Activated CD4-positive, CD25-positive, alpha-beta regulatory T cell treated with anti-CD3 and anti-CD28 coated beads, Interleukin-2, amount 50 U/mL, for 72 hours (primary cell): ENCODE results near the gene SVEP1.
"Not testable (repeated sequence)": the region's sequence is repeated elsewhere in the genome, so short reads cannot be mapped to it uniquely, and the experiment has no call there.

Experiments used
- DNase-seq: peaks from one replicate; pipeline ENCODE4 v3.0.0; 2021

Gene SVEP1

DNA sequence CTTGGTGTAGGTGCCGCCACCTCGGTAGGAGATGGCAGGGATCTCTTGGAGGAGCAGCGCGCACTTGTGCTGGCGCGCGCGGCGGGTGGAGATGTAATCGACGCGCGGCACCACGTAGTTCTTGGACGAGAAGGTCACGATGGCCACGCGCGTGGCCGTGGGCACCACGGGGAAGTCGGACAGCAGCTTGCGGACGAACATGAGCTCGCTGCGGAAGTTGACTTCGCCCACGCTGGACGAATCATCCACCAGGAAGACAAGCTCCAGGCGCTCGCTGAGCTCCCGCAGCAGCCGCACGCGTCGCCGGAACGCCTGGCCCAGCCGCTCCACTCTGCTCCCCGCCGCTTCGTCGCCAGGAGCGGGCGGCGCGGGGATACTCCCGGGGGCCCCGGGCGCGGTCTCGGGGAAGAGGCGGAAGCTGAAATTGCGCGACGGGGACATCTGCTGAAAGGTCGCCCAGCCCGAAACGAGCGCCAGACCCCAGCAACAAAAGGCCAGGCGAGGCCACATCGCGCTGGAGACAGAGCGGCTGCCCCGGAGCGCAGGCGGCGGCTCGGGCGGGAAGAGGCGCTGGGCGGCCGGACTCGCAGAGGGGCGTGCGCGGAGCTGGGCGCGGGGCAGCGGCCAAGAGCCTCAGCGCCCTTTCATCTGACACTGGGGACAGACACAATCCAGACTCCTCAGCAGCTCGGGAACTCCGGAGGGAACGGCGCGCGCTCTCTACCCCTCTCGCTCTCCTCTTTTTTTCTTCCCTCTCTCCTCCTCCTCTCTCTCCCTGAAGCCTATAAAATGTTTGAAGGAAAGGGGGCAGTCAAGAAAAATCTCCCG, at the start of gene SVEP1:
Gene SVEP1, minus strand, starts transcription at position 708 of the 828 bp plus-strand sequence. Its CDS starts 198 bp downstream, at position 510.
- no peak for DNase-seq

DNA sequence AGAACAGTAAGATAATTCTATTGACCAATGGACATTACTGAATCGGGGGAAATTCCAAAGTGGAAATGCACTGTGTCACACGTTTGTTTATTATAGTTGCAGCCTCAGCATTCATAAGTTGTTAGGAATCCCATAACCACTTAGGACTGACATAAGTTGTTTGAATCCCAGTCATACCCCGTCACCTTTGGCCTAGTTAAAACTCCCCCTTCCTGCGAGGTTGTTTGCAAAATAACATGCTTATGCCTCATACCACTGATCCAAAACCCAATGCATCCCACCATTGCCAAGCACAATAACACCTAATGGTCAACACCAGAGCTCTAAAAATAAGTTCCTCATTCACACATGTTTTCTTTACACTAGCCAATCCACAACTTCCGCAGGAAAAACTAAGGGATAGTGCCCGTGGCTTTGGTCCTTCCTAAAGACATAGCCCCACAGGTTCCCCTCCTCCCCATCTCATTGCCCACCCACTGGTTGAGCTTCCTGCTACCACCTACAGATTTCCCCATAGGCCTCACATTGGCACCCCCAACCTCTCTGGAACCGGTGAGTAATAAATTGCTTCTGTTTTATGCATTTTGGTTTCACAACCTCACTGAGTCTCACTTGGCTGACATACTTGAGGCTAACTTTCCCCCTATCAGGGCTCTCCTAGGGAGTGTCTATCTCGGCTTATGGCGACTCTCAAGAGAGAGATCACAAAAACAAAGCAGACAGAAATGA, 46.7 kb upstream of the SVEP1 start:
- no peak for DNase-seq

DNA sequence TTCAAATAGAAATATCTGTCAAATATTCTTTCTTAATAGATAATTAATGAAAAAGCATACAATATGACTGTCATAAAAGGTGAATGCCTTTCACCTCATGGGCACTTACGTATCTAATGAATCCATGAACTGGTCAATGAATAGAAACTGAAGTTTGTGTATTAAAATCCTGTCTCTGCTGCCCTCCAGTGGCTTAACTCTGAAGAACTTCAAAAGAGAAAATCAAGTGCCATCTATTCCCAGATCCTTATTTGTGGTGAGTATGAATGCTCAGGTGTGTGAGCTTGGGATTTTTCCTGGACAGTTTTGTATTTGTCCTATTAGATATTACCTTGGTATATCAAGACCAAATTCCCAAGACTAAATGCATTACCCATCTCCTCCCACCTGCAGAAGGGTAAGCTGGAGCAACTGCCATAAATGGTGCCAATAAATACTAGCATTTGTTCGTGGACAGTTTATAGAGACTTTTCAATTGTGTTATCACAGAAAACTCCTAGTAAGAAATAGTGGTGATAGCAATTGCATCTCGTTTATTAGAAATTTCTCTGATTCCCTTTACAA, 44.0 kb upstream of the SVEP1 start:
- no peak for DNase-seq

DNA sequence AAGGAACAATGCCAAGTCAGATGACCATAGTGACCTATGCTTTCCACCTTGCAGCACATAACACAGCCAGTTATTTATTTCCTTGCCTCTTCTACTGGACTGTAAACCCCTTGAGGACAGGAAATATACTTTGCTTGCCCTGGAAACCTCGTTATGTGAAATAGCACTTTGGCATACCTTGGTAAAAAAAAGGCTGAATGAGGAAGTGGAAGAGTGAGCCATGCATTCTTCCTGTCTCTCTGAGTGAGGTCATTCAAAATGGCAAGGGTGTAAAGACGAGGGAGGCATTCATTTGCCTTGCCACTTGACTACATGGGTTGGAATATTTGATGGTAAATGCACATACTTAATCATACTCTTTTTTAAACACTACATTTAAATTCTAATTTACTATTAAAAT, 42.8 kb upstream of the SVEP1 start:
- no peak for DNase-seq

DNA sequence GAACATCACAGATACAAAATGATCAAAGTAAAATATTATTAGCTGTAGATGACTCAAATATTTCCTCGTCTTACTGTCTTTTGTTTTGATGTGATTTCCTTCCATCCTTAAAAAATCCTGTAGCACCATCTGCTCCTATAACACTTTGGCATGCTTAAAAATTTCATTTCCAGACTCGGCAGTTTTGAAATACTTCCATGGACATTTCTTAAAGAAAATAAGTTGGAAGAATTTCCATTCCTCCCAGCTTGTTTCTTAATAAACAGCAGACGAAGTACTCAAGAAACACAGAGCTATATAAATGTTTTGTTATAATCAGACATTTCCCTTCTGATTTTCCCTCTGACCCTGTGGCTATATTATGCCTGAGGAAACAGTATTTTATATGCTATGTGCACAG, 41.2 kb upstream of the SVEP1 start:
- no peak for DNase-seq

DNA sequence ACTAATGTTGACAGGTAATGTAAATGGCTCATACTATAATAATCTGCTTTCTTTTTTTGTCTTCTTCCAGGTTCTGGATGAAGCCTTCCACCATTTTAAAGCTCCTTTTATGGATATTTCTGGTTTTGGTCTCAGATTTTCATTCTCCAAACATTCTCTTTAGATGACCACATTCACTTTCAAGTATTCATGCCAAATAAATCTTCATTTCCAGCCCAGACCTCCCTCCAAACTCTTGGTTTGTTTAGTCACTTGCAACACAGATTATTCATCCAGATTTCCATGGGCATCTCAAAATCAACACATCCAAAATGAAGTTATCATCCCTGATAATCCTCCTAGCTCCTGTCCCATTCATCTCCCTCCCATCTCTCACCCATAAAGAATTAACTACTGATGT, 40.3 kb upstream of the SVEP1 start:
- no peak for DNase-seq

DNA sequence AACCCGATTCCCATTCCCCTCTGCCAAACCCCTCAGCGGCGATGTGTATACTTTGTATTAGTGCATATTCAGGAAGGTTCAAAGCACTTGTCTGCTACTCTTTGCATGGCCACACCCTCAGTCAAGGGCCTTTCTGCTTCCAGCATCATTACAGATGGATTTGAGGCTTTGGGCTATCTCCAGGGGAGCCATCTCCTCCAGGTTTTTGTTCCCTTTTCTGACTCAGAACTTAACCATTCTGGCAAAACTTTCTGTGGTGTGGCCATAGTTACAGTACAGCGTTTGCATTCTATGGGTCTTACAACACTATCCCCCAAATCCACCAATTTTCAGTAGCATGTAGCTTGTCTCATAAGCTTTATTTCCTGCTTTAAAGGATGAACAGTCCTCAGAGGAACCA, 36.0 kb upstream of the SVEP1 start:
- no peak for DNase-seq

DNA sequence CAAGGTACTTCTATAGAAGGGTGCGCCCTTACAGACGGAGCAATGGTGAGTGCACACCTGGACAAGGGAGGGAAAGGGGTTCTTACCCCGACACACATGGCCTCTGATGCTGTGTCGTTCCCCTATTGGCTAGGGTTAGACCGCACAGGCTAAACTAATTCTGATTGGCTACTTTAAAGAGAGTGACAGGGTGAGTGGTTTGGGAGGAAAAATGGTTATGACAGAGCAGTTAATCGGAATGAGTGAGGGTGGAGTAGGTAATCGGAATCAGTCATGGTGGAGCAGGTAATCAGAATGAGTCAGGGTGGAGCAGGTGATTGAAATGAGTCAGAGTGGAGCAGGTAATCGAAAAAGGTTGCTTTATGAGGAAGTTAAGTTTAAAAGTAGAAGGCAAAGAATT, 35.0 kb upstream of the SVEP1 start:
- not testable (repeated sequence) for DNase-seq

DNA sequence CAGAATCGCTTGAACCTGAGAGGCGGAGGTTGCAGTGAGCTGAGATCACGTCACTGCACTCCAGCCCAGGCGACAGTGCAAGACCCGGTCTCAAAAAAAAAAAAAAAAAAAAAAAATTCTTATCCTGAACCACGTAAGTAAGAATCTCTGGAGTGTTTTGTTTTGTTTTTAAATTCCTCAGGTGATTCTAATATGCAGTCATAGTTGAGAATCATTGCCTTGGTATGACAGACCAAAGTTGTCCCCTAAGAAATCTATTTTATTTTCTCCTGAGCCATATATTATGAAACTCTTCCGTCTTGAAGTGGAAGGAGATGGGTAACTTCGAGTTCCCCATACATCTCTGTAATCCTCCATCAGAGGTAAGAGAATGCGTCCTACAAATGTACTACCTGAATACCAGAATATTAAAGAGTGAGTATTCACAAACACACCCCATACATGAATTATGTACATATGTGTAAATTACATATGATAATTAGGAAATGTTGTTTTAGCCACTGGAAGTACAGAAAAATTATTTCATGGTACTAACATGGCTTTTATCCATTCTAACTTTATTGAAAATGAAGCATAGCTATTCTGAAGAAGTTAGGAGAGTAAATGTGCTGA, 26.7 kb upstream of the SVEP1 start:
- DNase-seq, result no peak

DNA sequence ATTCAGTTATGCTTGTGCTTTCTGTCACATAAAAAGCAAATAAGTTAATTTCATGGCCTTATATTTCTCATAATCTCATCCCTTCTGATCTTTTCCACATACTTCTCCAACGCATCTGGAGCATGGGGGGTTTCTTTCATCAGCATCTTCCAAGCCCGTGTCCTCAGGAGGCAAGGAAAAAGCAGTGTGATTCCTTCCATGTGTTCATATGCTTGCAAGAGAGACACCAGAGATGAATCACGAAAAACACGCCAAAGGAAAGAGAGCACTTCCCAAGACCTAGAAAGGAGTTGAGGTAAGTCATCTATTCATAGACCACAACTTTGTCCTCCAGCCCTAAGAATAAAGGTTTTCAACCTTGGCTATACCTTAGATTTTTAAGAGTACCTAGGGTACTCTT, 26.0 kb upstream of the SVEP1 start:
- DNase-seq, result no peak

DNA sequence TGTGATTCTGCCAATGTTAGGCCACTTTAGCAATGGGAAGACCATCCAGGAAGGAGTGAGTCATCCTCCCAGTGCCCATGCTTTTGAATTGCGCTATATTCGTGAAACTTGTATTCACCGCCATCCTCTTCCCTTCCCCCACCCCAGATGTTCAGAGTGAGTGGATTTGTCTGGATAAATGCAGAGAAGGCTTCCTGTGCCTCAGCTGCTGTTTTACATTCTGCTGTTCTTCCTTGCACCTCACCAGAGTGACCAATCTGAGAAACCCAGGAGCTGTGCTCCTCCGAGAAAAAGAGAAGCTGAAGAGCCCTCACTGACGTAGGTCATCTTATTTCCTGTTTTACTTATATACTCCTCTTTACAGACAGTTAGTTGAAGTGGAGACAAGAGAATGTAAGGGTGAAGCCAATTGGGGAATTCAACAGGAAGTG, 24.6 kb upstream of the SVEP1 start:
- no peak for DNase-seq

DNA sequence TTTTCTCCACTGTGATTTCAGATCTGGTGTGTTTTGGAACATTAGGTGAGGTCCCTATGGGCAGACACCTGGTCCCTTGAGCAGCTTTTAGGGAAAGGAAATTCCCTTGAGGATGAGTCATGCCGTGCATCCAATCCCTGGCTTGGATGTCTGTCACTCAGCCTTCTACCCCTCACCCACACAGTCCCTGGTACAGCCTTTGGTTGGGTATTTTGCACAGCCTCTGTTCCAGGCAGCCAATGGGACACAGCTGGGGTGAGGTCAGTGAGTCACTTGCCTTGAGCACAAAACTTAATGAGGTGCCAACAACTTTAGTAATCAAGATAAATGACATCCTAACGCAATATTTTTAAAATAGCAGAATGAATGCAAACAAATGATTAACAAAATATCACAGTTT, 22.7 kb upstream of the SVEP1 start:
- no peak for DNase-seq

DNA sequence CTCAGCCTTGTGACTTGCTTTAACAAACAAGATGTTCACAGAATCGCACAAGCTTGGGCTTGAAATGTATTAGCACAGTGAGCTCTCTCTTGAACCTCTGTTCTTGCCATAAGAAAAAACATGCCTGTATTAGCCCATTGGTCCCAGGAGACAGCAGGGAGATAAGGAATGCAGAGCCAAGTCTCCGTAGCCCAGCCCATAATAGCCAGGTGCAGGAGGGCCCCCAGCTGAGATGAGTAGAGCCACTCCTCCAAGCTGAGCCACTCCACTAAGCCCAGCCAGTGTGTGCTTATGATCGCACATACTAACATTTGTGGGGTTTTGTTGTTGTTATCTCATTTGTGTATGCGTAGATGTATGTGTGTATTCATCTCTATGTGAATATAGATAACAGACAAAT, 21.6 kb upstream of the SVEP1 start:
- DNase-seq, result no peak

DNA sequence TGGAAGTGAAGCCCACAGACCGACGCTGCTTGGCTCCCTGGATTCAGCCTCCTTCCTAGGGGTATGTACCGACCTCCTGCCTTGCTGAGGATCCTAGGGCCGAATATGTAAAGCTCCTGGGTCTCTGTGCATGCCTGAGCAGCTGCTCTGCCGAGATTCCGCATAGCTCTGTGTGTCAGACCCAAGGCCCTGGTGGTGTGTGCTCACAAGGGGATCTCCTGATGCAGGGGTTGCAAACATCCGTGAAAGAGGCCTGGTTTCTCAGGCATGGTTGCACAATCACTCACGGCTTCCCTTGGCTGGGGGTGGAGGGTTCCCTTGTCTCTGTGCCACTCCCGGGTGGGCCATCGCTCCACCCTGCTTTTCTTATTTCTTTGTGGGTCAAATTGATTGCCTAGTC, 19.9 kb upstream of the SVEP1 start:
- no peak for DNase-seq

DNA sequence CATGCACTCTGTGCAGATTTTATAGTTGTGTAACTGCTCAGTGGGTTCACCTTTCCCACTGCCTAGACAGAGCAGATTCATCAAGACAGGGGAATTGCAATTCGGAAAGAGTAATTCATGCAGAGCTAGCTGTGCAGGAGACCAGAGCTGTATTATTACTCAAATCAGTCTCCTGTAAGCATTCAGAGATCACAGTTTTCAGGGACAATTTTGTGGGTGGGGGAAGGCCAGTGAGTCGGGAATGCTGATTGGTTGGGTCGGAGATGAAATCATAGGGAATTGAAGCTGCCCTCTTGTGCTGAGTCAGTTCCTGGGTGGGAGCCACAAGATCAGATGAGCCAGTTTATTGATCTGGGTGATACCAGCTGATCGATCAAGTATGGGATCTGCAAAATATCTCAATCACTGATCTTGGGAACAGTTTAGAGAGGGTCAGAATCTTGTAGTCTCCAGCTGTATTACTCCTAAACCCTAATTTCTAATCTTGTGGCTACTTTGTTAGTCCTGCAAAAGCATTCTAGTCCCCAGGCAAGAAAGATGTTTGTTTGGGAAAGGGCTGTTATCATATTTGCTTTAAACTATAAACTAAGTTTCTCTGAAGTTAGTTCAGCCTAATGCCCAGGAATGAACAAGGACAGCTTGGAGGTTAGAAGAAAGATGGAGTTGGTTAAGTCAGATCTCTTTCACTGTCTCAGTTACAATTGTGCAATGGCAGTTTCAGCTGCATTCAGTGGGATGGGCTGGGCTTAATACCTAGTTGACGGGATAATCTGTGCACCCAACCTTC, 12.7 kb upstream of the SVEP1 start:
- no peak for DNase-seq

DNA sequence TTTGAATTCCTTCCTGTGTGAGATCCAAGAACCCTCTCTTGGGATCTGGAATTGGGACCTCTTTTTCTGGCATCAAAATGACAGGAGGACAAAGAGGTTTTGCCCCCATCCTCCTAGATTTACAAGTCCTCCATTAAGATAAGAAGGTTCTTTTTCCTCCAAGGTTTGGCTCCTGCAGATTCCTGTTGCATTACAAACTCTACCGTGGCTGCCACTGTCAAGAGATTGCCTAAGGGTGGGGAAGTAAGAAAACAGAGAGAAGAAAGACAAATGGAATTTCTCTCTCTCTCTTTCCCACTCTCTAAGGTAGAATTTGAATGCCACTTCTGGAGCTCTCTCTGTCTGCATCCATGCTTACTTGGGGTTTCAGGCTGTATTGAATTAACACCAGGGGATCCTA, 12.0 kb upstream of the SVEP1 start:
- DNase-seq, result no peak

DNA sequence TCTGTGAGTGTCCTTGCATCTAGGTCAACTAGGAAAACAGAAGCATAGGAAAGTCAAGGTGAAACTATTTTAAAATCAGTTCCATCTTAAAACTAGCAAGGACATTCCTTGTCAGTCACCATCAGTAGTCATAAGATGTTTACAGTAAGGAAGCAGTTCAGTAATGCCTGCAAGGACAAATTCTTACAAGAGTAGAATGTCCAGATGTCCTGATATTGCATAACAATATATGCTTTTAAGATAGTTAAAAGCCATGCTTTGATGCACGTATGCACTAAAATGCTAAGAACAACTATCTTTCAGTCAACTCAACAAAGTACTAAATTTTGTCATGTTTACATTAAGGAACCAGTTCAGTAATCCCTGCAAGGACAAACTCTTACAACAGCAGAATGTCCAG, 11.3 kb upstream of the SVEP1 start:
- DNase-seq, result no peak

DNA sequence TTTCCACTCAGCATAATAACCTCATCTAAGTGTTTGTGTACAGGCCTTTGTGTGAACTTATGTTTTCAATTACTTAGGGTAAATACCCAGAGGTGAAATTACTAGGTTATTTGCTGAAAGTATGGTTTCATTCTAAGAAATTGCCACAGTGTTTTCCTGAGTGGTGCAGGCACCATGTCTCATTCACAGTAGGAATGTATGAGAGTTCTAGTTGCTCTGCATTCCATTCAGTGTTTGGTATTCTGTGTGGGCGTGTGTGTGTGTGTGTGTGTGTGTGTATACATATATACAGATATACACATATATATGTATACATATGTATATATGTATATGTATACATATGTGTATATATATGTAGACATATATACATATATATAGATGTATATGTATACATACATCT, 8.8 kb upstream of the SVEP1 start:
- DNase-seq, result no peak

DNA sequence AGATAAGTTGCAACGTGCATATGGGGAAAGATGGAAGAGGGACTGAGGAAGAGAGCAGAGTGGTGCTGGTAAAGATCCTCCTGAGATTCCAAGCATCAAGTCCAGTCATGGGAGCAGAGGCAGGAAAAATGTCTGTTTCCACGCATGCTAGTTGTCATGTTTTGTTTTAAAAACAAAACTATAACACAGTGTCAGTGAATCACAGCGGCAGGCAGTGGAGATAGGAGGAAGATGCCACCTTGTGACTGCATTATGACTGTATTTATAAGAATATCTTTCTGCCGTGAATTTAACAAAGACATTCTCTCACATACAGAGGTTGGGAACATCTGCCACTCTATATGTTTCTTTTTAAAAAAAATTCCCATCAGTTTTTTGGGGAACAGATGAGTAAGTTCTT, 3.7 kb upstream of the SVEP1 start:
- no peak for DNase-seq

DNA sequence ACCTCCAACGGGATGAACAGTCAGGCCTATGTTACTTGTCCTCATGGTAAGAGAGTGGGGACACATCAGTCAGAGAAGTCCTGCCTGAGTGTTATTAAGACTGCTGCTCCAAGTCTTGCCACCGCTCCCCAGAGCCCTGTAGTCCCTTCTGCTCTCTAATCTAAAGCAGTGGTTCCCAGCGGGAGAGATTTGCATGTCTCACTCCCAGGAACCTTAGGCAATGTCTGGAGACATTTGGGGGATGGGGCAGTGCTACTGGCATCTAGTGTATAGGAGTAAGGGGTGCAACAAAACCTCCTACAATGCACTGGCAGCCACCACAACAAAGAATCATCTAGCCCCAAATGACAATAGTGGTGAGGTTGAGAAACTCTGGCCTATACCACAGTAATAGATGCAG, 2.6 kb upstream of the SVEP1 start:
- no peak for DNase-seq

DNA sequence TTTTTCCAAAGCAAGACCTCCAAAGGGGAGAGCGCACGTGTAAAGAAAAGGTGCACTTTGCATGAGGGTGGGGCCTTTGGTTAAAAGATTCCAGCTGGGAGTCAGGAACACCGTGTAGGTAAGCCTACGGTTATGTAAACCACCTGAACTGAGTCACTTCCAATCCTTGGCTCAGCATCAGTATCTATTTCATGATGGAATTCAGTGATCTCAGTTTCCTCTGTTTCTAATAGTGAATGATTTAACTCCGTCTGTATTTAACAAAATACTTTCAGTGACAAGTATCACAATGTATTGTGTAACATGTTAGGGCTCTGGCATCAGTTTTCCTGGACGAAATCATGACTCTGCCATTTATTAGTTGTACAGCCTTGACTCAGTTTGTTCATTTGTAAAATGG, 1.3 kb upstream of the SVEP1 start:
- no peak for DNase-seq

DNA sequence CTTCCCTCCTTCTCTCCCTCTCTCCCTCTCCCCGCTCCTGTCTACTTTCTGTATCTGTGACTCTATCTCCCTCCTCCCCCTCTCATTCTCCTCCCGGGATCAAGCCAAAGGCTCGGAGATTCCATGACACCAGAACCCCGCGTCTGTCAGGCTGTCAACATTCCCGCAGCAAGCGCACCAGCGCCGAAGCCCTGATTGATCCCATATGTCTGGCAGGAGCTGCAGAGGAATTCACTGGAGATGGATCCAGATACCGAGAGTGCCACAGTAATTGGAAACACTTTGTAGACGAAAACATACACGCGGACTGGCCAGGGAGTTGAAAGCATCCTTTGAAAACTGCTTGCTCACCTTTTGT, 300 bp upstream of the SVEP1 start:
- no peak for DNase-seq

DNA sequence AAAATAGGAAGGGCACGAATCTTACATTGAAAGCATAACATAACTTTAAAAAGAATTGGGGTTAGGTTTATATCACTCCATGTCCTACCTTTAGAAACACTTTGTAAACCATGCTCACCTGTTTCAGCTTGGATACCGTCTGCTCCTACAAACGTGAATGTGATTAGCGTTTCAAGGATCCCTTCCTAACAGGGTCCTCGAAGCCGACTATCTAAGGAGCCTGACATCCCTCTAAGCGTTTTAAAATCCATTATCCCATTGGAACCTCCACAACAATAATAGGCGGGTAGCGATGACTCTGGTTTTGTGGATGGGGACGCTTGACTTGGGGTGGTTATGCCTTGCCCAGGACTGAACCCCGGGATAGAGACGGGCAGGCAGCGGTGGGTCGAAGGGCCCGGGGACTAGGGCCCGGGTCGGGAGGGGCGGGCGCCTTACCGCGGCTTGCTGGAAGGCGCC, 937 bp downstream of the SVEP1 start:
- DNase-seq, result no peak
